IMR-90 (cell line): ENCODE results near the gene SLC30A2. TPM values are rescaled to one million over a fixed set of nuclear protein-coding genes. Genes with fewer than 3 reads are reported as not detected.

Experiments
- polyA plus RNA-seq, 3 experiments: library from polyadenylated mRNA; depleted of rRNA; stranded (reverse); fragments of >200 nt; gene quantifications; 2 replicates each; pipeline ENCODE4 v1.2.3, GENCODE V29; 2012; ENCODE audit warnings: low replicate concordance in 1 of 3
- total RNA-seq: library from RNA; depleted of rRNA; stranded (reverse); fragments of >200 nt; gene quantifications from 2 replicates; pipeline ENCODE4 v1.2.3, GENCODE V29; 2012
- TF ChIP-seq, protein P1 (sequence below): conservative IDR thresholded peaks from 2 replicates; pipeline ENCODE4 v1.5.1; 2012; ENCODE audit warnings: mild to moderate bottlenecking, low read depth, low read length, improper control_type of control experiment

SLC30A2 gene
- total and polyA plus RNA-seq, 2 of the 4 experiments (the other 2 are of a cell fraction): not detected

DNA sequence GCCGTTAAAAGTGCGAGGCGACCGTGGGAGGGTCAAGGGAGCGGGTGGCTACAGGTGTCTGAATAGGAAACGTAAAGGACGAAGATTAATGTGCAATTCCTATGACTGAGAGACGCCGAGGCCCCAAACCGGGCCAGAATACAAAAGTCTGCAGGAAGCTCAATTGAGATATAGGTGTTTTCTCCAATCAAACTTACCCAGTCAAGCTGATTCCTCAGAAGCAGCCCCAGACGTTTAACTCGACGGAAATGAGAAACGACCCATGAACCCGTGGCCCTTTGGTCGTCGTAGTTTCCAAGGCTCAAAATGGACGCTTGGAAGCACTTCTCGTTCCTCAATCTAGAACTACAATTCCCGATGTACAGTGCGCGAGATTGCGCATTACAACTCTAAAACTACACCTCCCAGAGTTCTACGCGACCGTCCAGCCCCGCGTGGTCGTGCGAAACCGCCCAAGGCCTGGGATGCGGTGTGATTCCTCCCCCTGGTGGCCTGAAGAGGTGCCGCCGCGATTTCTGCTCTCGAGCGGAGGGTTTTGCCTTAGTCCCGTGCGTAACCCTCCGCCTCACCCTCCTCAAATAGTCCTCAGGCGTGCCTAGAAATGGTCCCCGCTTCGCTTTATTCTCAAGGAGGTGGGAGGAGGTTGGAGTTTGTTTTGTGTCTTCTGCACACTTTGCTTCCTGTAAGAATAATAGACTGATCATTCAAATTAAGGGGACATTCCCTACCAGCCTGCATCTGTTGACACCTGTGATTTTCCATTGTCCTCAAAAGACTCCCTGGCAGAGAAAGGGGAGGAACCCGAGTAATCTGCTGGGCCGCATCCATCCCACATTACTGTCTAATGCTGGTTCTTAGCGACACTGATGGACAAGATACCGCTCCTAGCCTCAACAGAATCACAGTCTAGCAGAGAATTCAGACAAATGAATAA is 47.8 kb downstream of the SLC30A2 start, which contains the start of gene PAFAH2 (continued):
- TF ChIP-seq, protein P1, sequence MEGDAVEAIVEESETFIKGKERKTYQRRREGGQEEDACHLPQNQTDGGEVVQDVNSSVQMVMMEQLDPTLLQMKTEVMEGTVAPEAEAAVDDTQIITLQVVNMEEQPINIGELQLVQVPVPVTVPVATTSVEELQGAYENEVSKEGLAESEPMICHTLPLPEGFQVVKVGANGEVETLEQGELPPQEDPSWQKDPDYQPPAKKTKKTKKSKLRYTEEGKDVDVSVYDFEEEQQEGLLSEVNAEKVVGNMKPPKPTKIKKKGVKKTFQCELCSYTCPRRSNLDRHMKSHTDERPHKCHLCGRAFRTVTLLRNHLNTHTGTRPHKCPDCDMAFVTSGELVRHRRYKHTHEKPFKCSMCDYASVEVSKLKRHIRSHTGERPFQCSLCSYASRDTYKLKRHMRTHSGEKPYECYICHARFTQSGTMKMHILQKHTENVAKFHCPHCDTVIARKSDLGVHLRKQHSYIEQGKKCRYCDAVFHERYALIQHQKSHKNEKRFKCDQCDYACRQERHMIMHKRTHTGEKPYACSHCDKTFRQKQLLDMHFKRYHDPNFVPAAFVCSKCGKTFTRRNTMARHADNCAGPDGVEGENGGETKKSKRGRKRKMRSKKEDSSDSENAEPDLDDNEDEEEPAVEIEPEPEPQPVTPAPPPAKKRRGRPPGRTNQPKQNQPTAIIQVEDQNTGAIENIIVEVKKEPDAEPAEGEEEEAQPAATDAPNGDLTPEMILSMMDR: peak; percentile 99
